HepG2 (cell line): ENCODE measurements around the gene ARHGAP21. TPM values are rescaled to one million over a fixed set of nuclear protein-coding genes. Genes with fewer than 3 reads are reported as not detected.

Experiments used
- AGO2 ChIP-seq: fragments of 200-400 bp; formaldehyde crosslinking; optimal IDR thresholded peaks from 2 replicates; pipeline ENCODE3; 2017; ENCODE audit warnings: mild to moderate bottlenecking, low read depth, low read length, moderate library complexity
- ARNT2 ChIP-seq: sonication (generic); formaldehyde crosslinking; IDR thresholded peaks from 2 replicates; pipeline ENCODE4 v1.8.0; 2022; ENCODE audit warnings: mild to moderate bottlenecking, low read depth, missing genetic modification reagents, moderate library complexity
- CEBPB ChIP-seq: IDR thresholded peaks from 2 replicates; pipeline ENCODE4 v1.6.1; 2011; ENCODE audit warnings: low read depth, low read length, improper control_type of control experiment, borderline replicate concordance
- HDAC1 ChIP-seq: sonication (generic); formaldehyde crosslinking; IDR thresholded peaks from 2 replicates; pipeline ENCODE4 v1.5.1; 2020; ENCODE audit warnings: mild to moderate bottlenecking, missing genetic modification reagents
- HNF4A ChIP-seq: sonication (generic); formaldehyde crosslinking; IDR thresholded peaks from 2 replicates; pipeline ENCODE4 v1.4.0; 2020; ENCODE audit warnings: missing genetic modification reagents
- HNRNPH1 ChIP-seq: fragments of 200-400 bp; formaldehyde crosslinking; optimal IDR thresholded peaks from 2 replicates; pipeline ENCODE3; 2017; ENCODE audit warnings: mild to moderate bottlenecking, low read depth, low read length
- NR2F6 ChIP-seq, 2 experiments: IDR thresholded peaks; 2 replicates each; pipeline ENCODE4 v1.6.1; 2016; ENCODE audit warnings: antibody characterized with exemption in 1 of 2, mild to moderate bottlenecking in 1 of 2
- PHF8 ChIP-seq: sonication (generic); formaldehyde crosslinking; IDR thresholded peaks from 2 replicates; pipeline ENCODE4 v1.5.0; 2020; ENCODE audit warnings: missing genetic modification reagents
- SNAI1 ChIP-seq: sonication (generic); formaldehyde crosslinking; IDR thresholded peaks from 2 replicates; pipeline ENCODE4 v1.5.0; 2020; ENCODE audit warnings: mild to moderate bottlenecking, missing genetic modification reagents, borderline replicate concordance
- ZNF33B ChIP-seq: sonication (generic); formaldehyde crosslinking; IDR thresholded peaks from 2 replicates; pipeline ENCODE4 v1.5.1; 2020; ENCODE audit warnings: mild to moderate bottlenecking, missing genetic modification reagents
- ZNF703 ChIP-seq: sonication (generic); formaldehyde crosslinking; IDR thresholded peaks from 2 replicates; pipeline ENCODE4 v1.5.1; 2020; ENCODE audit warnings: missing genetic modification reagents, mild to moderate bottlenecking, moderate library complexity, borderline replicate concordance
- ZNF766 ChIP-seq: sonication (generic); formaldehyde crosslinking; IDR thresholded peaks from 2 replicates; pipeline ENCODE4 v1.5.0; 2020; ENCODE audit warnings: missing genetic modification reagents, borderline replicate concordance
- ZNF891 ChIP-seq: sonication (generic); formaldehyde crosslinking; IDR thresholded peaks from 2 replicates; pipeline ENCODE4 v1.5.0; 2020; ENCODE audit warnings: mild to moderate bottlenecking, missing genetic modification reagents
- polyA plus RNA-seq, 8 experiments: library from polyadenylated mRNA; depleted of rRNA in 3 of 8; stranded (reverse) in 7 of 8; unstranded in 1 of 8; fragments of >200 nt; fragmentation: Illumina TruSeq in 4 of 8; extraction: Trizol in 4 of 8; gene quantifications; 2 replicates each; pipeline versions ENCODE4 v1.2.1 to v1.2.3, GENCODE V29; 2011 to 2016; ENCODE audit warnings: low read depth in 4 of 8, missing spikeins in 1 of 8, mixed read lengths in 1 of 8; ENCODE audit not compliant: insufficient read depth in 1 of 8
- total RNA-seq, 5 experiments: library from RNA; depleted of rRNA; stranded (reverse); fragments of >200 nt; fragmentation: Illumina TruSeq; extraction: Trizol; gene quantifications; 2 replicates each; pipeline ENCODE4 v1.2.3, GENCODE V29; 2016; ENCODE audit warnings: low read depth in 1 of 5
- TF ChIP-seq, protein P1 (sequence below): sonication (generic); formaldehyde crosslinking; IDR thresholded peaks from 2 replicates; pipeline ENCODE4 v1.5.0; 2020; ENCODE audit warnings: mild to moderate bottlenecking, missing genetic modification reagents
- TF ChIP-seq, protein P2 (sequence below), 2 experiments: sonication (generic) in 1 of 2; formaldehyde crosslinking in 1 of 2; IDR thresholded peaks; 2 replicates each; pipeline versions ENCODE4 v1.4.0 to v1.6.1; 2018 to 2020; ENCODE audit warnings: missing genetic modification reagents in 2 of 2, borderline replicate concordance in 1 of 2, low read depth in 1 of 2, mild to moderate bottlenecking in 1 of 2, missing biosample characterization in 1 of 2
- TF ChIP-seq, protein P3 (sequence below): sonication (generic); formaldehyde crosslinking; IDR thresholded peaks from 2 replicates; pipeline ENCODE4 v1.8.0; 2022; ENCODE audit warnings: missing genetic modification reagents, low read depth, mild to moderate bottlenecking, borderline replicate concordance
- TF ChIP-seq, protein P4 (sequence below): sonication (generic); formaldehyde crosslinking; IDR thresholded peaks from 2 replicates; pipeline ENCODE4 v1.5.1; 2020; ENCODE audit warnings: missing genetic modification reagents, mild to moderate bottlenecking, borderline replicate concordance
- TF ChIP-seq, protein P5 (sequence below): sonication (generic); formaldehyde crosslinking; IDR thresholded peaks from 2 replicates; pipeline ENCODE4 v1.5.1; 2020; ENCODE audit warnings: mild to moderate bottlenecking, missing genetic modification reagents, moderate library complexity
- TF ChIP-seq, protein P6 (sequence below): sonication (generic); formaldehyde crosslinking; IDR thresholded peaks from 2 replicates; pipeline ENCODE4 v1.5.1; 2020; ENCODE audit warnings: mild to moderate bottlenecking, moderate library complexity, missing genetic modification reagents

The ARHGAP21 gene
- total and polyA plus RNA-seq, 2 of the 13 experiments (the other 11 are each of a cell fraction or from before 2014, with no cell fraction given) = 23.9 to 26.6 TPM

DNA sequence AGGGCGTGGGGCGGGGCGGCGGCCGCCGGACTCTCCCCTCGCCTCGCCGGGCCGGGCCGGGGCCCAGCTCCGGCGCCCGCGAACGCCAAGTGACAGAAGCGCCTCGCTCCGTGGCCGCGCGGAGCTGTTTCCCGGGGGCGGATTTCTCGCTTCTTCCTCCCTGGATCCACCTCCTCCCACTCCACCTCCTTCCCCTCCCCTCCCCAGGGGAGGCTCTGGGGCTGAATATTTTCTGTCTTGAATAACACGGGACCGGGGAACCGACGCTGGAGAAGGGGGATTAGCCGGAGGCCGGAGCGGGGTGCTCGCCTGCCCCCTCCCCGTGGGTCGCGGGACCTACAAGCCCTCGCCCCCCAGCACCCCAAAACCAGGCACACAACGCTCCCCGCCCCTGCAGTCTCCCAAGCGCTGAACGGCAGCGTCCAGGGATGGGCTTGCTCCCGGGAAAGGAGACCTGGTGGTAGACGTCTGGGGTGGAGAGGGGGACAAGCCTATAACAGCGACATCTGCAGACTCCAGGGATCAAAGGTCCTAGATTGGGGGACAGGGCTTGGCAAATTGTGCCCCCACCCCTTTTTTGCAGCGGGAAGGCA lies at the start of gene ARHGAP21 (continued):
- TF ChIP-seq, protein P1, sequence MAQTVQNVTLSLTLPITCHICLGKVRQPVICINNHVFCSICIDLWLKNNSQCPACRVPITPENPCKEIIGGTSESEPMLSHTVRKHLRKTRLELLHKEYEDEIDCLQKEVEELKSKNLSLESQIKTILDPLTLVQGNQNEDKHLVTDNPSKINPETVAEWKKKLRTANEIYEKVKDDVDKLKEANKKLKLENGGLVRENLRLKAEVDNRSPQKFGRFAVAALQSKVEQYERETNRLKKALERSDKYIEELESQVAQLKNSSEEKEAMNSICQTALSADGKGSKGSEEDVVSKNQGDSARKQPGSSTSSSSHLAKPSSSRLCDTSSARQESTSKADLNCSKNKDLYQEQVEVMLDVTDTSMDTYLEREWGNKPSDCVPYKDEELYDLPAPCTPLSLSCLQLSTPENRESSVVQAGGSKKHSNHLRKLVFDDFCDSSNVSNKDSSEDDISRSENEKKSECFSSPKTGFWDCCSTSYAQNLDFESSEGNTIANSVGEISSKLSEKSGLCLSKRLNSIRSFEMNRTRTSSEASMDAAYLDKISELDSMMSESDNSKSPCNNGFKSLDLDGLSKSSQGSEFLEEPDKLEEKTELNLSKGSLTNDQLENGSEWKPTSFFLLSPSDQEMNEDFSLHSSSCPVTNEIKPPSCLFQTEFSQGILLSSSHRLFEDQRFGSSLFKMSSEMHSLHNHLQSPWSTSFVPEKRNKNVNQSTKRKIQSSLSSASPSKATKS = no peak
- 0 out of 2 replicates have a peak, but pooled peaks have one; percentile 8 for TF ChIP-seq HNF4A
- TF ChIP-seq, protein P2, sequence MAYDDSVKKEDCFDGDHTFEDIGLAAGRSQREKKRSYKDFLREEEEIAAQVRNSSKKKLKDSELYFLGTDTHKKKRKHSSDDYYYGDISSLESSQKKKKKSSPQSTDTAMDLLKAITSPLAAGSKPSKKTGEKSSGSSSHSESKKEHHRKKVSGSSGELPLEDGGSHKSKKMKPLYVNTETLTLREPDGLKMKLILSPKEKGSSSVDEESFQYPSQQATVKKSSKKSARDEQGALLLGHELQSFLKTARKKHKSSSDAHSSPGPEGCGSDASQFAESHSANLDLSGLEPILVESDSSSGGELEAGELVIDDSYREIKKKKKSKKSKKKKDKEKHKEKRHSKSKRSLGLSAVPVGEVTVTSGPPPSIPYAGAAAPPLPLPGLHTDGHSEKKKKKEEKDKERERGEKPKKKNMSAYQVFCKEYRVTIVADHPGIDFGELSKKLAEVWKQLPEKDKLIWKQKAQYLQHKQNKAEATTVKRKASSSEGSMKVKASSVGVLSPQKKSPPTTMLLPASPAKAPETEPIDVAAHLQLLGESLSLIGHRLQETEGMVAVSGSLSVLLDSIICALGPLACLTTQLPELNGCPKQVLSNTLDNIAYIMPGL (CRISPR knock-in tag; IDR thresholded peaks at IDR 0.05; ENCODE audit: borderline replicate concordance in 1 of 2, low read depth in 1 of 2) = peak in 1 of 2 experiments; percentile 27; a peak in 1 of 4 replicates
- no peak for TF ChIP-seq CEBPB
- TF ChIP-seq HDAC1 (CRISPR knock-in tag) = peak; percentile 32; the same call in 1 of the 2 replicates
- TF ChIP-seq, protein P3, sequence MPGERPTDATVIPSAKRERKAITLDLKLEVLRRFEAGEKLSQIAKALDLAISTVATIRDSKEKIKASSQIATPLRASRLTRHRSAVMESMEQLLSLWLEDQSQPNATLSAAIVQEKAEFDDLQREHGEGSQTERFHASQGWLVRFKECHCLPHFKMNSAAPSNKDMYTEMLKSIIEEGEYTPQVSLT (CRISPR knock-in tag) = peak; percentile 58; the same call in 1 of the 2 replicates
- TF ChIP-seq, protein P4, sequence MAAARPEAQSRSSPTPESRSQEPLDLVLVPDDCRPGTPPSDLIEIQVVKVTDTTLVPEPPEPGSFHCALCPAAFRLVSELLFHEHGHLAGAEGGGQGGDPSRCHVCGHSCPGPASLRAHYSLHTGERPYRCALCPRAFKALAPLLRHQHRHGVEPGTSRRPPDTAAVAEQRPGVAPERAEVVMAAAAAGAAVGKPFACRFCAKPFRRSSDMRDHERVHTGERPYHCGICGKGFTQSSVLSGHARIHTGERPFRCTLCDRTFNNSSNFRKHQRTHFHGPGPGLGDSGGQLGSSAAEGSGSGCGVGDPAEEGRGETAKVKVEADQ (CRISPR knock-in tag) = no peak
- TF ChIP-seq ARNT2 (CRISPR knock-in tag) = peak; percentile 16; the same call in 1 of the 2 replicates
- TF ChIP-seq, protein P5, sequence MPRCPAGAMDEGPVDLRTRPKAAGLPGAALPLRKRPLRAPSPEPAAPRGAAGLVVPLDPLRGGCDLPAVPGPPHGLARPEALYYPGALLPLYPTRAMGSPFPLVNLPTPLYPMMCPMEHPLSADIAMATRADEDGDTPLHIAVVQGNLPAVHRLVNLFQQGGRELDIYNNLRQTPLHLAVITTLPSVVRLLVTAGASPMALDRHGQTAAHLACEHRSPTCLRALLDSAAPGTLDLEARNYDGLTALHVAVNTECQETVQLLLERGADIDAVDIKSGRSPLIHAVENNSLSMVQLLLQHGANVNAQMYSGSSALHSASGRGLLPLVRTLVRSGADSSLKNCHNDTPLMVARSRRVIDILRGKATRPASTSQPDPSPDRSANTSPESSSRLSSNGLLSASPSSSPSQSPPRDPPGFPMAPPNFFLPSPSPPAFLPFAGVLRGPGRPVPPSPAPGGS = 0 out of 2 replicates have a peak, but pooled peaks have one; percentile 36
- no peak for TF ChIP-seq ZNF766 (CRISPR knock-in tag)
- peak; percentile 73 for TF ChIP-seq AGO2
- TF ChIP-seq NR2F6 (IDR thresholded peaks at IDR 0.05) = 0 out of 2 replicates have a peak, but pooled peaks have one; percentile 10
- TF ChIP-seq NR2F6 (CRISPR knock-in tag; IDR thresholded peaks at IDR 0.05) = no peak
- peak; percentile 45; the same call in 1 of the 2 replicates for TF ChIP-seq PHF8 (CRISPR knock-in tag)
- 0 out of 2 replicates have a peak, but pooled peaks have one; percentile 47 for TF ChIP-seq SNAI1 (CRISPR knock-in tag)
- TF ChIP-seq HNRNPH1 = peak; percentile 2
- TF ChIP-seq ZNF703 (CRISPR knock-in tag) = no peak
- peak; percentile 15; the same call in 1 of the 2 replicates for TF ChIP-seq ZNF33B (CRISPR knock-in tag)
- TF ChIP-seq, protein P6, sequence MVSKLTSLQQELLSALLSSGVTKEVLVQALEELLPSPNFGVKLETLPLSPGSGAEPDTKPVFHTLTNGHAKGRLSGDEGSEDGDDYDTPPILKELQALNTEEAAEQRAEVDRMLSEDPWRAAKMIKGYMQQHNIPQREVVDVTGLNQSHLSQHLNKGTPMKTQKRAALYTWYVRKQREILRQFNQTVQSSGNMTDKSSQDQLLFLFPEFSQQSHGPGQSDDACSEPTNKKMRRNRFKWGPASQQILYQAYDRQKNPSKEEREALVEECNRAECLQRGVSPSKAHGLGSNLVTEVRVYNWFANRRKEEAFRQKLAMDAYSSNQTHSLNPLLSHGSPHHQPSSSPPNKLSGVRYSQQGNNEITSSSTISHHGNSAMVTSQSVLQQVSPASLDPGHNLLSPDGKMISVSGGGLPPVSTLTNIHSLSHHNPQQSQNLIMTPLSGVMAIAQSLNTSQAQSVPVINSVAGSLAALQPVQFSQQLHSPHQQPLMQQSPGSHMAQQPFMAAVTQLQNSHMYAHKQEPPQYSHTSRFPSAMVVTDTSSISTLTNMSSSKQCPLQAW (CRISPR knock-in tag) = 0 out of 2 replicates have a peak, but pooled peaks have one; percentile 8
- peak; percentile 19; the same call in 1 of the 2 replicates for TF ChIP-seq ZNF891
